Stimulated activated memory B cell treated with anti-CD40 and anti-IgM and Interleukin-4, amounts not matched to agents 10 μg/mL and 1 μg/mL and 100 μg/mL, for 72 hours (primary cell): Measurements from ENCODE around the gene CTTNBP2.

Experiments
- ATAC-seq: fragments of 150-1000 bp; cut with Tn5 transposase; 2 replicates; pipeline ENCODE4 v1.10.0; 2021
- H3K27ac Mint-ChIP-seq: one replicate; pipeline ENCODE4 v1.8.0; 2022; ENCODE audit warnings: mild to moderate bottlenecking, mixed read lengths
- H3K27me3 Mint-ChIP-seq: one replicate; pipeline ENCODE4 v1.8.0; 2022; ENCODE audit warnings: mixed read lengths
- H3K36me3 Mint-ChIP-seq: one replicate; pipeline ENCODE4 v1.8.0; 2022; ENCODE audit warnings: mixed read lengths
- H3K4me1 Mint-ChIP-seq: one replicate; pipeline ENCODE4 v1.8.0; 2022; ENCODE audit warnings: mixed read lengths
- H3K4me3 Mint-ChIP-seq: one replicate; pipeline ENCODE4 v1.8.0; 2022; ENCODE audit warnings: mild to moderate bottlenecking, moderate library complexity, mixed read lengths
- H3K9me3 Mint-ChIP-seq: one replicate; pipeline ENCODE4 v1.8.0; 2022; ENCODE audit warnings: mixed read lengths

The CTTNBP2 gene

GRCh38 chr7:117686311-117686935 lies 186.8 kb downstream of the CTTNBP2 start:
- no peak for ATAC-seq
- no peaks in the 10 kb centered on the region for H3K27me3 Mint-ChIP-seq
- H3K36me3 Mint-ChIP-seq: no peaks in the 10 kb centered on the region
- no peaks in the 10 kb centered on the region for H3K4me1 Mint-ChIP-seq
- H3K27ac Mint-ChIP-seq: no peak overlapping the region
- no peak overlapping the region for H3K4me3 Mint-ChIP-seq
- H3K9me3 Mint-ChIP-seq: no peaks in the 10 kb centered on the region

GRCh38 chr7:117685795-117686194 lies 187.4 kb downstream of the CTTNBP2 start:
- no peak for ATAC-seq
- Mint-ChIP-seq H3K27ac (no peak overlapping the region), H3K4me3 (no peak overlapping the region), H3K9me3 (no peaks in the 10 kb centered on the region), H3K27me3 (no peaks in the 10 kb centered on the region), H3K4me1 (no peaks in the 10 kb centered on the region), H3K36me3 (no peaks in the 10 kb centered on the region)

GRCh38 chr7:117683430-117684175 lies 189.6 kb downstream of the CTTNBP2 start:
- Mint-ChIP-seq H3K4me1 (no peaks in the 10 kb centered on the region), H3K27me3 (no peaks in the 10 kb centered on the region), H3K9me3 (no peaks in the 10 kb centered on the region), H3K27ac (no peak overlapping the region), H3K4me3 (no peak overlapping the region), H3K36me3 (no peaks in the 10 kb centered on the region)
- no peak for ATAC-seq

DNA sequence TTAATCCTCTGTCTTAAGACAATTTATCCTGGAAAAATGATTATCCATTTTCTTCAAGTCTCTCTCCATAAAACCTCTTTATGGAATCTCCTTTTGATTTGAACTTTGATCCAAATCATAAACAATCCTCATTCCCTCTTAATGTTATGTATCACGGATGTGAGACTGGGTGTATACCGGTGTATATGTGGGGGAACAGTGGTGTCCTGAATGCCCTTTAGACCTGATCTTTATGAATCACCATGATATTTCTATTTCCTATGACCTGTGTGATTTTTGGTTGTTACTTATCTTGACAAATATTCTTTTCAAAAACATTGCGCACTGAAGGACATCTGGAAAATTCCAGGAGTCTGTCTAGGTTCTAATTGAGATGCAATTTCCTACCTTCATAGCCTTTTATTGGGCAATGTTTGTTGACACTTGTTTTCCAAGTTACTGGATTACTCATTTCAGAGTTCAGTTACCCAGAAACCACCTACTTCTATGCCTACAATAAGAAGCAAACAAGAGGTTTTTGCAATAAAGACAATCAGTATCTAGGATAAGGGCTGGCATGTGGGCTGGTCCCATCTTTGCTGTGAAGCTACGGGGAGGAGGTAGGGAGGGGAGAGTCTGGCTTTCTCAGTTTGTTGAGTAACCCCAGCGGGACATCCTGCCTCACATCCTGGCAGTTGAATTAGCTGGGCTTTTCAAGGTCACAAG lies 190.4 kb downstream of the CTTNBP2 start:
- Mint-ChIP-seq H3K36me3 (no peaks in the 10 kb centered on the region), H3K27me3 (no peaks in the 10 kb centered on the region), H3K9me3 (no peaks in the 10 kb centered on the region), H3K4me3 (no peak overlapping the region), H3K4me1 (no peaks in the 10 kb centered on the region), H3K27ac (no peak overlapping the region)
- no peak for ATAC-seq

DNA sequence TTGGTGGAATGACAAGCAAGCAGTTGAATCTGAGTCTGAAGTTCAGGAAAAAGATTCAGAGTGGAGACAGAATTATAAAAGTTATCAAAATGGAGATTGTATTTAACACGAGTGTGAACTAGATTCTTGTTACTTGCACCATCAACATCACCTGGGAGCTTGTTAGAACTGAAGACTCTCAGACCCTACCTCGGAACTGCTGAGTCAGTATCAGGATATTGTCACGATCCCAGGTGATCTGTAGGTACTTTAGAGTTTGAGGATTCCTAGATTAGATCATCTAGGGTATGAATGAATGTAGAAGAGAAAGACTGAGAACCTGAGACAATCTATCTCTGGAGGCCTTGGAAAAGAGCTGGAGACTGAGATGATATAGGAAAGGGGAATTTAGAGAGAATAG lies 194.1 kb downstream of the CTTNBP2 start:
- Mint-ChIP-seq H3K36me3 (no peaks in the 10 kb centered on the region), H3K4me3 (no peak overlapping the region), H3K27ac (no peak overlapping the region), H3K9me3 (no peaks in the 10 kb centered on the region), H3K4me1 (no peaks in the 10 kb centered on the region), H3K27me3 (no peaks in the 10 kb centered on the region)
- ATAC-seq: no peak

DNA sequence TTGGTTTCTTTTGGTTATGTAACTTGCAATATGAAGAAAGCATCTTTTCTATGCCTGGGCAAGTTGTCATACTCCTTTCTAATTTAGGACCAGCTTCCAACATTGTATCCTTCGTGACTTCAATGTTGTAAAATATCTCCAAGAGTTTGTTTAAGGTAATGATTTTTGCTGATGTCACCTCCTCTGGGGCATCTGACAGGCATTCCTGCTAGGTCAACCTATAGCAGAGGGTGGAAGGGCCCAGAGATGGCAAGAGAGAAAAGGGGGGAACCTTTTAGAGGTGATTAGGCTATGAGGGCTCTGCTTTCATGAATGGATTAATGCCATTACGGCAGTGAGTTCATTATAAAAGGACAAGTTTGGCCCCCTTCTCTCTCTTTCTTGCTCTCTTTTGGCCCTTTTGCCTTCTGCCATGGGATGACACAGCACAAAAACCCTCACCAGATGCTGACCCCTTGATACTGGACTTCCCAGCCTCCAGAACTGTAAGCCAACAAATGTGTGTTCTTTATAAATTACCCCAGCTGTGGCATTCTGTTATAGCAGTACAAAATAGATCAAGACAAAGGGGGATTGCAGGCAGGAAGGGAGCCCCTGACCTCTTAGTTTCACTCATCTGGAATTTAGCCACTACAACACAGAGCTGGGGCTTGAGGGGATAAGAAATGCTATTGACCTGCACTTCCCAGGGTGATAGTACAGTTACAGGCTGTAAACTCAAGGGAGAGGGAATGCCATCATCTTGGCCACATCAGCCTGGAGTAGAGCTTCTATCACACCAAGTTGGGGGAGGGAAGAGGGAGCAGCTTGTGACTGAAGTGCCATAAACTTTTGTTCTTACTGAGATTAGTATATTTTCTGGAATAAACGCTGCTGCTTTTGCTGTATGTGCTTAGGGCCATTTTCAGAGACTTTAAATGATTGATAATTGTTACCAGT lies 197.5 kb downstream of the CTTNBP2 start:
- Mint-ChIP-seq H3K27me3 (no peaks in the 10 kb centered on the region), H3K4me1 (no peaks in the 10 kb centered on the region), H3K27ac (no peak overlapping the region), H3K36me3 (no peaks in the 10 kb centered on the region), H3K9me3 (no peaks in the 10 kb centered on the region), H3K4me3 (no peak overlapping the region)
- ATAC-seq: no peak

GRCh38 chr7:117674617-117675016 lies 198.6 kb downstream of the CTTNBP2 start:
- H3K4me3 Mint-ChIP-seq: no peak overlapping the region
- ATAC-seq: no peak
- no peaks in the 10 kb centered on the region for H3K27me3 Mint-ChIP-seq
- H3K9me3 Mint-ChIP-seq: no peaks in the 10 kb centered on the region
- no peak overlapping the region for H3K27ac Mint-ChIP-seq
- H3K36me3 Mint-ChIP-seq: no peaks in the 10 kb centered on the region
- H3K4me1 Mint-ChIP-seq: no peaks in the 10 kb centered on the region

DNA sequence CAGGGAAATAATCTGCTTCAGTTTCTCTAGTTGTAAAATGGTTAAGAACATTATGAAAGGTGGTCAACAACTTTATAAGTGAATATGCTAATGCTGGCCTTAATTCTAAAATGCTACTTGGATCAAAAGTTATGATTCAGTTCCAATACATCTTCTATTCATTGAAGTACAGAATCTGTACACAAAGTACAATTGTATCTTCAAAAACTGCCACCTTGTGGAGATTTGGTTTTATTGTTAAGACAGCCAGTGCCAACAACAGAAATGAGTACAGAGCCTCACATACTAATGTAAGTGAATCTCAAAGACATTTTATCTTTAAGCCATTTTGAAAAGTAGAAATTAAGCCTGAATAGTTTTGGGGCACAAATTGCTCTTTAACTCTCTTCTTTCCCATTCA lies 199.4 kb downstream of the CTTNBP2 start:
- H3K4me3 Mint-ChIP-seq: no peak overlapping the region
- H3K36me3 Mint-ChIP-seq: no peaks in the 10 kb centered on the region
- no peaks in the 10 kb centered on the region for H3K9me3 Mint-ChIP-seq

GRCh38 chr7:117673367-117673766 lies 199.9 kb downstream of the CTTNBP2 start:
- no peaks in the 10 kb centered on the region for H3K27me3 Mint-ChIP-seq
- no peaks in the 10 kb centered on the region for H3K9me3 Mint-ChIP-seq
- H3K4me3 Mint-ChIP-seq: no peak overlapping the region
- no peaks in the 10 kb centered on the region for H3K36me3 Mint-ChIP-seq
- ATAC-seq: no peak
- H3K4me1 Mint-ChIP-seq: no peaks in the 10 kb centered on the region
- no peak overlapping the region for H3K27ac Mint-ChIP-seq

More for the DNA sequence above, 199.4 kb downstream of the CTTNBP2 start:
- no peak for ATAC-seq
- no peaks in the 10 kb centered on the region for H3K4me1 Mint-ChIP-seq
- H3K27ac Mint-ChIP-seq: no peak overlapping the region
- no peaks in the 10 kb centered on the region for H3K27me3 Mint-ChIP-seq

GRCh38 chr7:117672453-117672852 lies 200.8 kb downstream of the CTTNBP2 start:
- H3K27ac Mint-ChIP-seq: no peak overlapping the region

GRCh38 chr7:117669818-117670217 lies 203.4 kb downstream of the CTTNBP2 start:
- Mint-ChIP-seq H3K9me3 (no peaks in the 10 kb centered on the region), H3K4me1 (no peaks in the 10 kb centered on the region), H3K36me3 (no peaks in the 10 kb centered on the region), H3K4me3 (no peak overlapping the region), H3K27me3 (no peaks in the 10 kb centered on the region), H3K27ac (no peak overlapping the region)
- no peak for ATAC-seq

More at GRCh38 chr7:117672453-117672852, 200.8 kb downstream of the CTTNBP2 start:
- H3K9me3 Mint-ChIP-seq: no peaks in the 10 kb centered on the region
- H3K27me3 Mint-ChIP-seq: no peaks in the 10 kb centered on the region
- no peak for ATAC-seq
- no peaks in the 10 kb centered on the region for H3K4me1 Mint-ChIP-seq
- no peak overlapping the region for H3K4me3 Mint-ChIP-seq
- no peaks in the 10 kb centered on the region for H3K36me3 Mint-ChIP-seq

GRCh38 chr7:117667456-117667855 lies 205.8 kb downstream of the CTTNBP2 start:
- Mint-ChIP-seq H3K27ac (no peak overlapping the region), H3K36me3 (no peaks in the 10 kb centered on the region), H3K4me3 (no peak overlapping the region), H3K9me3 (no peaks in the 10 kb centered on the region), H3K4me1 (no peaks in the 10 kb centered on the region), H3K27me3 (no peaks in the 10 kb centered on the region)
- ATAC-seq: peak; percentile 28

GRCh38 chr7:117666689-117667088 lies 206.6 kb downstream of the CTTNBP2 start:
- Mint-ChIP-seq H3K4me3 (no peak overlapping the region), H3K27ac (no peak overlapping the region), H3K4me1 (no peaks in the 10 kb centered on the region), H3K27me3 (no peaks in the 10 kb centered on the region), H3K36me3 (no peaks in the 10 kb centered on the region), H3K9me3 (no peaks in the 10 kb centered on the region)
- no peak for ATAC-seq

DNA sequence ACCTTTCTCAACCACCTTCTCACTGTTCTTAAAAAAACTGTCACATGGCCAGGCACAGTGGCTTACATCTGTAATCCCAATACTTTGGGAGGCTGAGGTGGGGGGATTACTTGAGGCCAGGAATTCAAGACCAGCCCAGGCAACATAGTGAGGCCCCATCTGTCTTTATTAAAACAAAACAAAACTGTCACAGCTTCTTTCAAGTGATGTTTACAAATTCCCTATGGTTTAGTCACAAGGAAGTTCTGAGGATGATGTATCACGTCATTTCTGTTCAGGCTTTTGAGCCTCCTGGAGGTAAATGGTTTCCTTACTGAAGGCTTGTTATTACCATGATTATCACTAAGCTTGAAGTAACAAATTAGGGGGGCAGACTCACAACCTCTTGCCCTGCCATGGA lies 207.2 kb downstream of the CTTNBP2 start:
- no peak for ATAC-seq
- Mint-ChIP-seq H3K27me3 (no peaks in the 10 kb centered on the region), H3K4me1 (no peaks in the 10 kb centered on the region), H3K4me3 (no peak overlapping the region), H3K9me3 (no peaks in the 10 kb centered on the region), H3K36me3 (no peaks in the 10 kb centered on the region), H3K27ac (no peak overlapping the region)

DNA sequence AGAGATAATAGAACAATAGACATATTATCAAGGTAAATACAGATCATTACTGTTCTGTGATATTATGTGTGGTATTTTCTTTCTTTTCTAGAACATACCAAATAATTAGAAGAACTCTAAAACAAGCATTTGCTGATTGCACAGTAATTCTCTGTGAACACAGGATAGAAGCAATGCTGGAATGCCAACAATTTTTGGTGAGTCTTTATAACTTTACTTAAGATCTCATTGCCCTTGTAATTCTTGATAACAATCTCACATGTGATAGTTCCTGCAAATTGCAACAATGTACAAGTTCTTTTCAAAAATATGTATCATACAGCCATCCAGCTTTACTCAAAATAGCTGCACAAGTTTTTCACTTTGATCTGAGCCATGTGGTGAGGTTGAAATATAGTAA lies 207.9 kb downstream of the CTTNBP2 start:
- no peaks in the 10 kb centered on the region for H3K36me3 Mint-ChIP-seq
- ATAC-seq: no peak
- no peaks in the 10 kb centered on the region for H3K9me3 Mint-ChIP-seq
- no peaks in the 10 kb centered on the region for H3K27me3 Mint-ChIP-seq
- H3K27ac Mint-ChIP-seq: no peak overlapping the region
- H3K4me3 Mint-ChIP-seq: no peak overlapping the region
- no peaks in the 10 kb centered on the region for H3K4me1 Mint-ChIP-seq
